Endothelial cell of umbilical vein (primary cell): ENCODE measurements around the gene KIF4A.

ENCODE experiments used
- CTCF ChIP-seq, 2 donors: IDR thresholded peaks; 1 replicate in 1 of 2; 2 replicates in 1 of 2; pipeline ENCODE4 v1.5.1; 2011; ENCODE audit warnings: low read length in 2 of 2, mild to moderate bottlenecking in 2 of 2, moderate library complexity in 2 of 2, control low read depth in 1 of 2, inconsistent platforms in 1 of 2, low read depth in 1 of 2; ENCODE audit not compliant: insufficient read depth in 1 of 2; ENCODE audit errors: extremely low read depth in 1 of 2
- EZH2 ChIP-seq: IDR thresholded peaks from 2 replicates; pipeline ENCODE4 v1.6.1; 2012; ENCODE audit warnings: borderline replicate concordance, low read depth, mild to moderate bottlenecking, moderate library complexity, low read length, inconsistent platforms; ENCODE audit not compliant: severe bottlenecking
- JUN ChIP-seq: IDR thresholded peaks from 2 replicates; pipeline ENCODE4 v1.6.1; 2011; ENCODE audit warnings: borderline replicate concordance, low read depth; ENCODE audit not compliant: insufficient read length, insufficient read depth
- POLR2A ChIP-seq: IDR thresholded peaks from 2 replicates; pipeline ENCODE4 v1.6.1; 2012; ENCODE audit warnings: low read depth, mild to moderate bottlenecking, control low read depth, low read length
- POLR2AphosphoS5 ChIP-seq: IDR thresholded peaks from 2 replicates; pipeline ENCODE4 v1.6.1; 2012; ENCODE audit warnings: low read depth, mild to moderate bottlenecking, control low read depth, low read length, moderate library complexity; ENCODE audit not compliant: insufficient read depth
- TF ChIP-seq, protein P1 (sequence below): IDR thresholded peaks from 2 replicates; pipeline ENCODE4 v1.6.1; 2011; ENCODE audit not compliant: insufficient read depth, insufficient read length

GRCh38 chrX:70359458-70359857, 69.6 kb downstream of the KIF4A start:
- no peak for TF ChIP-seq CTCF (IDR thresholded peaks at IDR 0.05; ENCODE audit: extremely low read depth in 1 of 2, insufficient read depth in 1 of 2, low read depth in 1 of 2, low read length in 2 of 2)
- no peak for TF ChIP-seq POLR2AphosphoS5
- TF ChIP-seq POLR2A, result no peak
- TF ChIP-seq, protein P1, sequence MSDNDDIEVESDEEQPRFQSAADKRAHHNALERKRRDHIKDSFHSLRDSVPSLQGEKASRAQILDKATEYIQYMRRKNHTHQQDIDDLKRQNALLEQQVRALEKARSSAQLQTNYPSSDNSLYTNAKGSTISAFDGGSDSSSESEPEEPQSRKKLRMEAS, result no peak
- no peak for TF ChIP-seq EZH2
- TF ChIP-seq JUN, result no peak
